HTR-8/SVneo (cell line): Measurements from ENCODE around the gene SYNDIG1L.
"Not testable (repeated sequence)": the region's sequence is repeated elsewhere in the genome, so short reads cannot be mapped to it uniquely, and the experiment has no call there.

ENCODE experiments used
- DNase-seq: peaks from one replicate; pipeline ENCODE4 v3.0.0; 2011; ENCODE audit warnings: low spot score, mixed read lengths; ENCODE audit not compliant: insufficient read length
- FAIRE-seq: peaks from 2 replicates; lab custom pipeline; 2011; peaks lifted over from hg19 to GRCh38; lab: Jason Lieb, UNC

Gene SYNDIG1L

DNA sequence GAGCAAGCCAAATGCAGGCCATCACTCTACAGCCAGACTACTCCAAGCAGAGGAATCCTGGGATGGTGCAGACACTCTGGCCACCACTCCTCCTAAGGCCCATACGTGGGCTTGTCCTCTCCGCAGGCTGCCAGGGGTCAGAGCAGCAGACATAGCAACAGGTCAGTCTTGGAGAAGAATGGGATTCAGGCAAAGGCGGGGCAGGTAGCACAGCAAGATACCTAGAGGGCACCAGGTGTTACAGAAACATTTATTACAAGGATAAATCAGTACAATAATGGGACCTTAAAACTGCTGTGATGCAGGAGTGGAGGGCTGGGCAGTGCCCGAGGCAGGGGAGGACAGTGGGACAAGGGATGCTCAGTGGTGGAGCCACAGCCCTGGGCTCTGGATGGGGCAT is 20.3 kb downstream of the SYNDIG1L start:
- DNase-seq (no peak), FAIRE-seq (peak; percentile 33)

DNA sequence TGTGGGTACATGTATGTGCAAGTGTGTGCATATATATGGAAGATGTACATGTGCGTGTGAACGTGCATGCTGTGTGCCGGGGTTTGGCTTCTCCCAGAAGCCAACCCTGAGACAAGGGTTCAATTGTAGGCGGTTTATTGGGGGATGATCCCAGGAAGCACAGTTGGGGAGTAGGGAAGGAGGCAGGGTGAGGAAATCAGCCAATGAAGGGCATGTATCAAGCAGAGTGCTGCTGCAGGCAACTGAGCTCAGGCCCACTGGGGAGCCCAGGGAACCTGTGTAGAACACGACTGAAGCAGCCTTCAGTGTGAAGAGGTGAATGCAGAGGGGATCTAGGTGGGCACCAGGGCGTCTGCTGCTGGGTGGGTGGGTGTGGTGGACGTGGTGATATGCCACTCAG is 21.6 kb downstream of the SYNDIG1L start:
- DNase-seq (no peak), FAIRE-seq (peak; percentile 98)

DNA sequence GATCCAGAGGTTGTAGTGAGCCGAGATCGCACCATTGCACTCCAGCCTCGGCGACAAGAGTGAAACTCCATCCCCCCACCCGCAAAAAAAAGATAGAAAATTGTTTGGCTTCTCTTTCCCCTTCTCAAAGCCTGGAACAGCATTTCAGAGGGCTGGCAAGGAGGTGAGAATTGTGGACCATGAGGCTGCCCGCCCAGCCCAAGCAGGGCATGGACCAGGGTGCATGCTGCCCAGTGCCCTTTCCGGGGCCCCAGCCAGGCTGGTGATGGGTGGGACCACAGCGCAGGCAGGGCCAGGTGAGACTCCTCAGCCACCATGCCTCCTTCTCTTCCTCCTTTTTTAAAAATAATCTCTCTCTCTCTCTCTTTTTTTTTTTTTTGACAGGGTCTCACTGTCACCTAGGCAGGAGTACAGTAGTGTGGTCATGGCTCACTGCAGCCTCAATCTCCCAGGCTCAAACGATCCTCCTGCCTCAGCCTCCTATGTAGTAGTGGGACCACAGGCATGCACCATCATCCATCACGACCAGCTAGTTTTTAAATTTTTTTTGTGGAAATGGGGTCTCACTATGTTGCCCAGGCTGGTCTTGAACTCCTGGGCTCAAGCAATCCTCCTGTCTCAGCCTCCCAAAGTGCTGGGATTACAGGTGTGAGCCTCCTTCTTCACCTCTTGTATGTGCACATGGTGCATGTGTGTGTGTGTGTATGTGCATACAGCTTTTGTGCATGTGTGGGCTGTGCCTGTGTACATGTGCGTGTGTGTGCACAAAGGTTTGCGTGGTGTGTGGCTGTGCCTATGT is 22.2 kb downstream of the SYNDIG1L start:
- no peak for FAIRE-seq
- no peak for DNase-seq

DNA sequence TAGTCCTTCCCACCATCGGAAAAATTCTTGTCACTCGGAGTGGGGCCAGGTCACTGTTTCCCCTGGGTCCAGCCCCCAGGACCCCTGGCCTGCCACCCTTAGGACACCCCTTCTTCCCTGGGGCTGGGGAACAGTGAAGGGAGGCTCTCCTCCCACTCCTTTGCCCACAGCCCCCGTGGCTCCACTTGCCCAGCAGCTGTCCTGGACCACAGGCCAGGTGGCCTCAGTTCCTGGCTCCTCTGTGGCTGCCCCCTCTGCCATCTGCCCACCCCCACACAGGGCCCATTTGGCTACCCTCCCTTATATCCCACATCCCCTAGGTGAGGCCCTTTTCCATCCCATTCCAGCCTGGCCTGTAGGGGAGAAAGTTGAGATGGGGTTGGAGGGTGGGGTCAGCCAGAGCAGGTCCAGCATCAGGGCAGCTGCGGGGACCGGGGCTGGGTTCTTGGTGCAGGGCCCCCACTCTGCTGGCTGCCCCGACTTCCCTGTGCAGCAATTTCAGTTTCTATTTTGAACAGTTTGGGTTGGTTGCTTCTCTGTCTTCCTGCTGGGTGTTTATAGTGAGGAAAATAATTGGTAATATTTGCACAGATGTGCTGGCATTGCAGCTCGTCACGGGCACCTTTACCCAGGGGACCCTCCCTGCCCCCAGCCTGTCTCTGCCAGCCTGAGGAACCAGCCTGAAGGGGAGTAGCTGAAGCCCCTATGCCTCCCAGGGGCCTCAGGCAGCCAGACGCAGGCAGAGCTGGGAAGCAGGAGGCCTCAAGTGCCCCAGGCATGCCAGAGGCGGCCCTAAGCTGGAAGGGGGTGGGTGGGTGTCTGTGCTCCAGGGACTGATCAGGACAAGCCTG is 23.4 kb downstream of the SYNDIG1L start:
- FAIRE-seq (peak; percentile 65), DNase-seq (no peak)

DNA sequence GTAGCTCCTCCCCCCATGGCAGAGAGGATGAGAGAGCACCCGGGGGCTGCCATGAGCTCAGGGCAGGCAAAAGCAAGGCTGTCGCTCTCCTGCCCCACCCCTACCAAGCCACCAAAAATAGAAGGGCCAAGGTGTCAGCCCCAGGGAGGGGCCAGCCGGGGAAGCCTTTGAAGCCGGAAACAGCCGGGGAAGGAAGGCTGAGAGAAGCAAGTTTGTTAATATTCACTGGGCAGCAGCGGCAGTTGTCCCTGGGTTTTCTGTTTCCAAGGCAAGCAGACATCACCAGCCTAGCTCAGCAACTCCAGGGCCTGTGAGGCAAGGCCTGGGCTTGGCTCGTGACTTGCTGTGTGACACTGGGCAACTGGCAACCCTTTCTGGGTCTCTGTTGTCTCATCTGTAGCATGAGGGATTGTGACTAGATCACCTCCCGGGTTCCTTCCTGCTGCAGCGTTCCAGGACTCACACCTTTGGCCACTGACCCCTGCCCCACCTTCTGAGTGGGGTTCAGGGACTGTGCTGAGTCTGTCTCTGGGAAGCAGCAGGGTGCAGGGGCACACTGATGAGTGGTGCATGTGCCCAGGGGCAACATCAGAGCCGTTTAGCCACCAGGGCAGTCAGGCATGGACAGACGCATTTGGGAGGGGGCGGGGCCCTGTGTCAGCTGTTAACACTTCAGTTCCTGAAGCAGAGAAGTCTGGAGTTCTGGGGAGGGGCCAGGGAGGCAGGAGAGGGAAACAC is 24.3 kb downstream of the SYNDIG1L start:
- FAIRE-seq = peak; percentile 55
- no peak for DNase-seq

DNA sequence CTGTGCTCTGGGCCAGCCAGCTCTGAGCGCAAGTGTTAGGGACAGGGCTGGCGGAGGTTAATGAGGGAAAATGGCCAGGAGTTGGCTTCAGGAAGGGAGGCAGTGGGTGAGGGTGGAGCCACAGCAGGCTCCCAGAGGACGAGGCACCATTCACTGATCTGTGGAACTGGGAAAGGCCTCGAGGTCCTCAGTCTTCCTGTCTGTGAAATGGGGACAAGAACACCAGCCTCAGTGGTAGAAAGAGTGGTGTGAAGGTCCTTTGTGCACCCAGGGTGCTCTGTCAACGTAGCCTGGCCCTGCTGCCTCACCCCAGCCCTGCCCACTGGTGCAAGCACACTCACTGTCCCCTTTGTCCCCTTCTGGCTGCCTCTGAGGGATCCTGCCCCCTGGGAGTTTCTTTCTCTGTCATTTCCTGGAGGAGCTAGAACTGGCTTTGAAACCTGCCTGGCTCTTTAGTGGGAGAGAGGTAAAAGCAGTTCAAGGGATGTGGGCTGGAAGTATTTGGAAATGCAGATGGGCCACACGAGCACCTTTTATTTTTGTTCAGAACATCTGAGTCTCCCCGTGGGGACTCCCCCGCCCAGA is 25.0 kb downstream of the SYNDIG1L start:
- DNase-seq = no peak
- FAIRE-seq = peak; percentile 57

DNA sequence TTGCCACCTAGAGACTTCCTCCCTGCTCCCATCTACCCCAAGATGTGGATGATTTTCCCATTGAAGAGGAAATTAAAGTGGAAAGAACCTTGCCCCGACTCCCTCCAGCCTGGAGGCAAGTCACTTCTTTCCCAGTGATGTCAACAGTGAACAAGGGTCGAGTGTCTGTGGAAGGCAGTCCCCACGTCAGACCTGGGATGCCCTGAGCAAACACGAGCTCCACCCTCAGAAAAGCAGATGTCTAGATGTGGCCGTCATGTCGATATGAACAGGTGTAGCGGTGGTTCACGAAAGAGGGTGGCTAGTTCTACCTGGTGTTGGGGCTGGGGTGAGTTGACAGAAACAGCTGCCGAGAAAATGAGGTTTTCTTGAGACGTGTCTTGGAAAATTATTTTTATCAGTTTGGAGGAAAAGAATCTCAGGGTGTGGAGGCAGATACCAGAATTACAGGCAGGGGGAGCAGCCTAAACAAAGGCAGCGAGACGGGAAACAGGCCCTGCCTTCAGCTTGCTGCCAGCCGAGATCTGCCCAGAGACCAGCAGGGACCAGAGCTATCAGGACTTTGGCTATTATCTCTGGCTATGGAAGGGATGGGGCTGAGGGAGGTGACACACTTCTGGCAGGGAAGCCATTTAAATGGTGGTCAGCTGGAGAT is 25.9 kb downstream of the SYNDIG1L start:
- peak; percentile 93 for FAIRE-seq
- no peak for DNase-seq

DNA sequence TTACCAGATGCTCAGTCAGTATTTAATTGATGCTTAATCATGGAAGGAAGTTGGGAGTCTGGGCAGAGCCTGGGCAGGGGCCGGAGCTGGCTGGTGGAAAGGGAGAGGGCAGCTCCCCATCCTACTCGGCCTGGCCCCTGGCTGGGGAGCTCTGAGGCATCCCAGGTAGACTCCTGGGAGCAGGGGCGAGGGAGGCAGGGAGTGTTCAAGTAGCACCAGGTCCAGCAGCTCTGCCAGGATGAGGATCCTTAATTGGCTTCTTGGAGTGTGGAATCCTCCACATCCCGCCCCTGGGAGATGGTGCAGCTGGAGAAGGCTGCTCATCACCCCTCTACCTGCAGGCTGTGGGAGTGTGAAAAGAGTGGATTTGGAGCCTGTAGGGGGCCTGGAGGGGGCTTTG is 30.9 kb downstream of the SYNDIG1L start:
- FAIRE-seq = peak; percentile 4

DNA sequence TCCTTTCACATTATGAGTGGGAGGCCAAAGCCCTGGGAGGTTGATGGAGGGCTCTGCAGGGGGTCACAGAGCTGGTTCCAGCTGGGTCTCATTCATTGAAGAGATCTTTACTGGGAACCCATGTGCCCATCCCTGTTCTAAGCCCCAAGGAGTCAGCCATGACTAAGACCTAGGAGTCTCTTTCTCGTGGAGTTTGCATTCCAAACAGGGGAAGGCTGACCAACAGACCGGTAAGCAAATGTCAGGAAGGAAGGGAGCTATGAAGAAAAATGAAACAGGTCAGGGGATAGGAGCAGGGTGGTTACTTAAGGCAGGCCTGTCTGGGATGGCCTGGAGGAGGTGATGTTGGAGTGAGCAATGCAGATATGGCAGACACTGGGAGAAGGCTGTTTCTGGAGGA is 31.5 kb downstream of the SYNDIG1L start:
- DNase-seq = no peak
- peak; percentile 57 for FAIRE-seq

More for the DNA sequence above, 30.9 kb downstream of the SYNDIG1L start:
- DNase-seq = no peak

DNA sequence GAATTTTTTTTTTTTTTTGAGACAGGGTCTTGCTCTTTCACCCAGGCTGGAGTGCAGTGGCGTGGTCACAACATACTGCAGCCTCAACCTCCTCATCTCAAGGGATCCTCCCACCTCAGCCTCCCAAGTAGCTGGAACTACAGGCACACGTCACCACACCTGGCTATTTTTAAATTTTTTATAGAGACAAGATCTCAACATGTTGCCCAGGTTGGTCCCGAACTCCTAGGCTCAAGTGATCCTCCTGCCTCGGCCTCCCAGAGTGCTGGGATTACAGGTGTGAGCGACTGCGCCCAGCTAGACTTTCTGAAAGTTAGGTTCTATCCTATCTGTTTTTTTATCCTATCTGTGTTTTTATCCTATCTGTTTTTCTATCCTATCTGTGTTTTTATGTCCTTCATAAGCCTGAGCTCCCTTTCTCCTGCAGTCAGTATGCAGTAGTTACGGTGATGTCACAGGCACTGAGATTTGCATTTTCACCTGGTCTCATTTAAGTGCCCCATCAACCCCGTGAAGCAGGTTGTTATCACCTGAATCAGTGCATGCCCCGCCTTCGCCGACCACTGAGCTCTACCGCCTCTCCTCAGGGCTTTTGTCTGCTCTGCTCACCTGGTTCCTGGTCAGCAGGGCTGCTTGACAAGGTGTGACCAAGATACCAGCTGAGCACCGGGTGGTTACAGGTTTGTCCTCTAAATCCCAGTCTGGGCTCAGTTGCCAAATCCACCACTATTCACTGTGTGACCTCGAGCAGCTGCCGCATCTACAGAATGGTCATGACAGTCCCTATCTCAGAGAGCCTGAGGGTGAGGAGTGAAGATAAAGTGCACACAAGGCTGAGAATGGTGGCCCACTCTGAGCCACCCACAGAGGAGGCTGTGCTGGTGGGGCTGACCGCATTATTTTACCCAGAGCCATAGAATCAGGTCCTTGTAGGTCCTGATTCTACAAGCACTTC is 33.1 kb downstream of the SYNDIG1L start:
- FAIRE-seq = peak; percentile 65

DNA sequence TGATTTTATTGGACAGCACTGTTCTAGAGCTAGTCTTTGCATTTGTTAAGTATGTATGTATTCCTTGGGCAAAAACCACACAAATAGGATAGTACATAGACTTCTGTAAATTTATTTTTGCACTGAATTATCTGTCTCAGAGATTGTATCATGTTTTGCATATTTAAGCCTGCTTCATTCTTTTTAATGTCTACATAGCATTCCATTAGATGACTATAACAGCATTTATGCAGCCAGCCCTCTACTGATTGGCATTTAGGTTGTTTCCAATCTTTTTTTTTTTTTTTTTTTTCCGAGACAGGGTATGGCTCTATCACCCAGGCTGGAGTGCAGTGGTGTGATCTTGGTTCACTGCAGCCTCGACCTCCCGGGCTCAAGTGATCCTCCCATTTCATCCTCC is 34.5 kb downstream of the SYNDIG1L start:
- DNase-seq (no peak), FAIRE-seq (no peak)

More for the DNA sequence above, 33.1 kb downstream of the SYNDIG1L start:
- DNase-seq = no peak

DNA sequence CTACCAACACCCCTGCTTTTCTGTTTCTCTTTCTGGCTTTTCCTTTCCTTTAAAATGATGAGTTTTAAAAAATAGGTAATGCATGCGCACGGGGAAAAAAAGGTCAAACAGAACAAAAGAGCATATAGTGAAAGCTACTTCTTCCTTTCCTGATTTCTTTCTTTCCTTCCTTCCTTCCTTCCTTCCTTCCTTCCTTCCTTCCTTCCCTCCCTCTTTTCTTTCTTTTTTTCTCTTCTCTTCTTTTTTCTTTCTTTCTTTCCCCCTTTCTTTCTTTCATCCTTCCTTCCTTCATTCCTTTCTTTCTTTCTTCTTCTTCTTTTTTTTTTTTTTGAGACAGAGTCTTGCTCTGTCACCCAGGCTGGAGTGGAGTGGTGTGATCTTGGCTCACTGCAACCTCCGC is 35.5 kb downstream of the SYNDIG1L start:
- not testable (repeated sequence) for FAIRE-seq

DNA sequence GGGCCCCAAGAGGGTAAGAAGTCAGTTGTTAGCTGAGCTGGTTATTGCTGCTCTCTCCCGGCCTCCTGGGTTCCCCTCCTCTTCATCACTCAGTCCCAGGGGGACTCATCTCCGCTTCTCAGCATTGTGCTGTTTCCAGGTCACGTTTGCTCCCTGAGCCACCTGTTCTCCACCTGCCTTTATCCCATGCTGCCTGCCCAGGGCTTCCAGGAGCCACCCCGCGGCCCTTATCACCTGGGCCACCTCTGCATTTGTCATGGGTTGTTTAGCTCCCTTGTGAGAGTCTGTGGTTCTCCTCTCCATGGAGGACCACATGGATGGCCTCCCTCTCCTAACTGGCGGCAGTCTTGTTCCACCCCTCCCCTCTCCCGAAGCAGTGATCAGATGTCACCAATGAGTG is 36.0 kb downstream of the SYNDIG1L start:
- no peak for DNase-seq
- FAIRE-seq = no peak

More for the DNA sequence above, 35.5 kb downstream of the SYNDIG1L start:
- DNase-seq = not testable (repeated sequence)

DNA sequence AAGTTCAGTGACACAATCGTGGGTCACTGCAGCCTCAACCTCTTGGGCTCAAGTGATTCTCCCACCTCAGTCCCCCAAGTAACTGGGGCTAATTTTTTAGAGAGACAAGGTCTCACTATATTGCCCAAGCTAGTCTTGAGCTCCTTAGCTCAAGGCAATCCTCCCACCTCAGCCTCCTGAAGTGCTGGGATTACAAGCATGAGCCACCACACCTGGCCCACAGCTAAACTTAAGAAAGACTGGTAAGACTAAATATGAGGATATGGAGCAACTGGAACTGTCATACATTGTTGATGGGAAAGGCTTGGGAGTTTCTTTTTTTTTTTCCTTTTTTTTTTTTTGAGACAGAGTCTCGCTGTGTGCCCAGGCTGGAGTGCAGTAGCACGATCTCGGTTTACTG is 43.8 kb downstream of the SYNDIG1L start:
- no peak for DNase-seq
- no peak for FAIRE-seq

DNA sequence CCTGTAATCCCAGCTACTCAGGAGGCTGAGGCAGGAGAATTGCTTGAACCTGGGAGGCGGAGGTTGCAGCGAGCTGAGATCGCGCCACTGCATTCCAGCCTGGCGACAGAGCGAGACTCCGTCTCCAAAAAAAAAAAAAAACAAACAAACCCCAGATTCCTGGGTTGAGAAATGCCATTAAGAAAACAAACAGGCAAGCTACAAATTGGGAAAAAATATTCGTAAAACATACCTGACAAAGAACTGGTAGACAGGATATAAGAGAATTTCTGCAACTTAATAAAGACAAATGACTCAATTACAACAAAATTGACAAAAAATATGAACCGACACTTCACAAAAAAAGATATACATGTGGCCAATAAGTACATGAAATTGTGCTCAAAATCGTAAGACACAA is 44.4 kb downstream of the SYNDIG1L start:
- FAIRE-seq, DNase-seq: not testable (repeated sequence)

DNA sequence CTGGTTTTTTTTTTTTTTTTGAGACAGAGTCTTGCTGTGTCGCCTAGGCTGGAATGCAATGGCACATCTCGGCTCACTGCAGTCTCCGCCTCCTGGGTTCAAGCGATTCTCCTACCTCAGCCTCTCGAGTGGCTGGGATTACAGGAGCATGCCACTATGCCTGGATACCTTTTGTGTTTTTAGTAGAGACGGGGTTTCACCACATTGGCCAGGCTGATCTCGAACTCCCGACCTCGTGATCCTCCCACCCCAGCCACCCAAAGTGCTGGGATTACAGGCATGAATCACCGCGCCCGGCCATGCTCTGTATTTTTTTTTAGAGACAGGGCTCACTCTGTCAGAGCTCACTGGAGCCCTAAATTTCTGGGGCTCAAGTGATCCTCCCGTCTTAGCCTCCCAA is 45.2 kb downstream of the SYNDIG1L start:
- FAIRE-seq (no peak), DNase-seq (no peak)

DNA sequence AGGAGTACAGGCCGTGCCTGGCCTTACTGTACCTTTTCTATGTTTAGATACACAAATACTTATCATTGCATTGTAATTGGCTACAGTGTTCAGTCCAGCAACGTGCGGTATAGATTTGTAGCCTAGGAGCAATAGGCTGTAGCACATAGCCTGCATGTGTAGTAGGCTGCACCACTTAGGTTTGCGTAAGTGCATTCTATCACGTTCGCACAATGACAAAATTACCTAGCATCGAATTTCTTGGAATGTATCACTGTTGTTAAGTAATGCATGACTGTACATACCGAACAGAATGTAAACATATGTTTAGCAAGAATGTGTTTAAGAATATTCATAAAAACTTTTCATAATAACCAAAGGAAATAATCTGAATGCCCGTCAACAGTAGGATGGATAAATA is 45.8 kb downstream of the SYNDIG1L start:
- DNase-seq = no peak
- peak; percentile 98 for FAIRE-seq

DNA sequence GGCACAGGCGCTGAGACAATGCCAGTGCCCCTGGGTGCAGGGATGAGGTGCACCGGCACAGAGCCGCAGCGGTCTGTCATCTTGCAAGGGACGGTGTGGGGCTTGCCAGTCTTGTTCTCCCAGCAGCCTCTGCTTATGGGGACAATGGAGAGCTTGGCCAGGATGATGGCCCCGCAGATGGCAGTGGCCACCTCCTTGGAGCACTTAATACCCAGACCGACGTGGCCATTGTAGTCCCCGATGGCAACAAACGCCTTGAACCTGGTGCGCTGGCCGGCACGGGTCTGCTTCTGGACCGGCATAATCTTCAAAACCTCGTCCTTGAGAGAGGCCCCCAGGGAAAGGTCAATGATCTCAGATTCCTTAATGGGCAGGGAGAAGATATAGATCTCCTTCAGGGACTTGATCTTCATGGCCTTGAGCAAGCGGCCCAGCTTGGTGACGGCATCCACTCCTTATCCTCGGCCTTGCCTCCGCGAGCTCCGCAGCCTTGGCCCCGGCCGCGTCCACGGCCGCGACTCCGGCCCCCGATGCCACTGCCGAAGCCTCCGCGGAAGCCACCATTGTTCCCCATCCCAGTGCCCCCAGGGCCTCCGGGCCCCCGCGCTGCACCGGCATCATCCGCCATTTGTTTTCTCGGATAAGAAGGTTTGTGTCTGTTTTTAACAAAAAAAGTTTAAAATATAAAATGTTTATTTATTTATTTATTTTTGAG is 47.9 kb downstream of the SYNDIG1L start:
- no peak for DNase-seq
- FAIRE-seq = no peak
